Measurements from ENCODE around the gene NUP188.
A peak's percentile ranks its signal among the peaks of the same experiment; 100 is the strongest.
"Not testable (repeated sequence)": the region's sequence is repeated elsewhere in the genome, so short reads cannot be mapped to it uniquely, and the experiment has no call there.

Gene NUP188

GRCh38 chr9:129031514-129031913 is 84.0 kb downstream of the NUP188 start:
- no peak for DNase-seq

- no peak for DNase-seq
Observed at GRCh38 chr9:129032541-129033159, 85.2 kb downstream of the NUP188 start.

GRCh38 chr9:129033216-129033615 is 85.7 kb downstream of the NUP188 start:
- no peak for DNase-seq

GRCh38 chr9:129035838-129036237 is 88.3 kb downstream of the NUP188 start:
- DNase-seq: not testable (repeated sequence)

- DNase-seq: peak; percentile 96
Observed at GRCh38 chr9:129036241-129036922, 88.9 kb downstream of the NUP188 start, which contains the start of gene MIGA2. Gene MIGA2 (plus strand): TSS chr9:129036626. CDS start chr9:129040595, 3,969 bp downstream.

- DNase-seq: no peak
Observed at GRCh38 chr9:129036923-129037766, 89.6 kb downstream of the NUP188 start.

DNA sequence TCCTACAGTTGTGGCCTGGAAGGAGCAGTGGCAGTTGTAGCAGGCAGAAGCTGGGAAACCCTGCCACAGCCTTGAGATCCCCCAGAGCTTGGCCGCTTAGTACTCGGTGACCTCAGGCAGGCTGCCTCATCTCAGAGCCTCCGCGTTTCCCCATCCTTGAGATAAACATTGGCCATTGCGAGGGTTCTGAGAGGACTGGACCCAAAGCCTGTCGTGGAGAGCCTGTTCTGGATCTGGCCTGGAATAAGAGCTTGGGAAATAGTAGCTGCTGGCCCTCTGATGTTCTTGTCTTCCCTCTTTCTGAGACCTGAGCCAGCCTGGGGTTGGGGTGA is 90.2 kb downstream of the NUP188 start:
- no peak for DNase-seq

GRCh38 chr9:129038109-129038852 is 90.8 kb downstream of the NUP188 start:
- DNase-seq: no peak

DNA sequence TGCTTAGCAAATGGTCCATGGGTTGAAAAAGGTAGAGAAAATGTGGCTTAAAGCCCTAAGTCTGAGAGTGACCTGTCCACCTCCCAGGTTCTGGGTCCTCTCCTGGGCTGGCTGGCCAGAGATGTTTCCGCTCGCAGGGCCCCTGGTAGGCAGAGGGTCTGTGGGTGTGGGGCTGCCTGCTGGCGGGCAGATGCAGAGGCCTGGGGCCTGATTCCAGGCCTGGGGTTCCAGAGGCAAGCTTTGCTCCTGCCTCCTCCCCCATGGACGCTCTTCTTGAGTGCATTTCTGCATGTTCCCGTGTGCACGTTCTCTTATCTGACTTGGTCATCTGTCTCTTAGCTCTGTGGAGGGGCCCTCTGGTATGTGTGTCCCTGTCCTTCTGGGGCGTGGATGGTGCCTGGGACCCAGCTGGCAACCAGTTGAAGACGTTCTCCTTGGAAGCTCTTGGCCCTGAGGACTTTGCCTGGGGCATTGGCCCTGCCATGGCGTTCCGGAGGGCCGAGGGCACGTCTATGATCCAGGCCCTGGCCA is 92.7 kb downstream of the NUP188 start:
- DNase-seq: no peak

GRCh38 chr9:129042016-129042415 is 94.5 kb downstream of the NUP188 start:
- DNase-seq: no peak

DNA sequence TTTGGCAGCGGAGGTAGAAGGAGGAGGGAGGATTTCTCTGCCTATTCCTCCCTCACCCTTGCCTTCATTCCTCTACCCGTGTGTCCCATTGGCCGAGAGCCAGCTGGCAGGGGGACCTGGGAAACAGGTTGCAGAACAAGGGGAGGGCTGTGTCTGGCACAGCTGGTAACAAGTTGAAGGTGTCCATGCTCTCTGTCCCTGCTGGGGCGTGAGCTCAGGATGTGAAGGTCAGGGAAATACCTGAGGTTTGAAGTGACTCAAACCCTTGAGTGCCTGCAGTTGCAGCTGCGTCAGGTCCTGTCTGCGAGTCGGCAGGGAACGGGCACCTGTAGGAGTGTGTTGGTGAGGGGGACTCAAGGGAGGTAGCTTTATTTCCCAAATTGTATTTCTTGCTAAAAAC is 105.1 kb downstream of the NUP188 start:
- no peak for DNase-seq

- no peak for DNase-seq
Observed at GRCh38 chr9:129053020-129053419, 105.5 kb downstream of the NUP188 start.

DNA sequence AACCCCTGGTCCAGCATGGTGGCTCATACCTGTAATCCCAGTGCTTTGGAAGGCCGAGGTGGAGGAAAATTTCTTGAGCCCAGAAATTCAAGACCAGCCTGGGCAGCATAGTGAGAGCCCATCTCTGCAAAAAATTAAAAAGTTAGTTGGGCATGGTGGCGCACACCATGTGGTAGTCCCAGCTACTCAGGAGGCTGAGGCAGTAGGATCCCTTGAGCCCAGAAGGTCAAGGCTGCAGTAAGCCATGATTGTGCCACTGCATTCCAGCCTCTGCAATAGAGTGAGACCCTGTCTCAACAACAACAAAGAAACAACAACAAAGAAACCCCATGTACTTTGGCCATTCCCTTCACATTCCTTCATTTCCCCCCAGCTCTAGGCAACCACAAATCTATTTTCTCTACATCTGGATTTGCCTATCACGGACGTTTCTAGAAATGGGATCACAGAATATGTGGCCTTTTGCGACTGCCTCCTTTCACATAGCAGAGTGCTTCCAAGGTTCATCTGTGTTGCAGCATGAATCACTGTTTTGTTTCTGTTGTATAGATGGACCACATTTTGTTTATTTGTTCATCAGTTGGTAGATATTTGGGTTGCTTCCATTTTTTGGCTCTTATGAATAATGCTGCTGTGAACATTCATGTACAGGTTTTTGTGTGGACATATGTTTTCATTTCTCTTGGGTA is 106.8 kb downstream of the NUP188 start:
- DNase-seq: no peak

All from NCI-H2107 (cell line).